Measurements from ENCODE around the gene GIMAP5. TPM values are rescaled to one million over a fixed set of nuclear protein-coding genes. Genes with fewer than 3 reads are reported as not detected.

GIMAP5 gene
- total and polyA plus RNA-seq, 2 of the 13 experiments (the other 11 are each of a cell fraction or from before 2014, with no cell fraction given): not detected

- TF ChIP-seq PCBP2 (optimal IDR thresholded peaks at IDR 0.05; ENCODE audit: low read depth, low read length, poor library complexity, severe bottlenecking): no peak
- 0 out of 2 replicates have a peak, but pooled peaks have one; percentile 17 for TF ChIP-seq UBTF (CRISPR knock-in tag; IDR thresholded peaks at IDR 0.05)
- no peak for TF ChIP-seq ZNF543 (CRISPR knock-in tag; IDR thresholded peaks at IDR 0.05)
- no peak for TF ChIP-seq IKZF4 (CRISPR knock-in tag; IDR thresholded peaks at IDR 0.05; ENCODE audit: borderline replicate concordance, low read depth, not compliant biosample characterization)
- no peak for TF ChIP-seq IKZF1 (IDR thresholded peaks at IDR 0.05)
- TF ChIP-seq CREM (IDR thresholded peaks at IDR 0.05): peak; percentile 47; the same call in 1 of the 2 replicates
- no peak for TF ChIP-seq CREM (CRISPR knock-in tag; IDR thresholded peaks at IDR 0.05)
- no peak for TF ChIP-seq AKNA (CRISPR knock-in tag; IDR thresholded peaks at IDR 0.05; ENCODE audit: borderline replicate concordance)
- TF ChIP-seq ZNF704 (CRISPR knock-in tag; IDR thresholded peaks at IDR 0.05; ENCODE audit: borderline replicate concordance): no peak
- TF ChIP-seq U2AF2 (IDR thresholded peaks at IDR 0.05; ENCODE audit: low read depth, low read length): no peak
- no peak for TF ChIP-seq HCFC1 (IDR thresholded peaks at IDR 0.05; ENCODE audit: low read depth, low read length)
- TF ChIP-seq ZSCAN22 (CRISPR knock-in tag; IDR thresholded peaks at IDR 0.05): no peak
- no peak for TF ChIP-seq ZNF7 (CRISPR knock-in tag; IDR thresholded peaks at IDR 0.05)
- 0 out of 2 replicates have a peak, but pooled peaks have one; percentile 30 for TF ChIP-seq ZNF205 (CRISPR knock-in tag; IDR thresholded peaks at IDR 0.05)
- no peak for TF ChIP-seq AKAP8 (CRISPR knock-in tag; IDR thresholded peaks at IDR 0.05)
- TF ChIP-seq ZXDC (CRISPR knock-in tag; IDR thresholded peaks at IDR 0.05): no peak
- no peak for TF ChIP-seq GLMP (CRISPR knock-in tag; IDR thresholded peaks at IDR 0.05; ENCODE audit: borderline replicate concordance)
- TF ChIP-seq EEA1 (CRISPR knock-in tag; IDR thresholded peaks at IDR 0.05; ENCODE audit: borderline replicate concordance): no peak
Observed at GRCh38 chr7:150727381-150727780, 9.8 kb upstream of the GIMAP5 start (continued).
